Stimulated activated CD8-positive, alpha-beta memory T cell treated with anti-CD3 and anti-CD28 coated beads, Interleukin-7, amount 100 ng/mL, for 1 hour (primary cell): ENCODE data around the gene LSM8.
A peak's percentile ranks its signal among the peaks of the same experiment; 100 is the strongest.
"Not testable (repeated sequence)": the region's sequence is repeated elsewhere in the genome, so short reads cannot be mapped to it uniquely, and the experiment has no call there.

ENCODE experiments used
- DNase-seq, 2 donors: peaks; one replicate each; pipeline ENCODE4 v3.0.0-alpha.2; 2020; ENCODE audit warnings: low read depth in 2 of 2

Gene LSM8

GRCh38 chr7:118214051-118214832, 30.3 kb downstream of the LSM8 start:
- DNase-seq, result peak; percentile 58 to 61

- no peak for DNase-seq
Observed at GRCh38 chr7:118214833-118215182, 30.8 kb downstream of the LSM8 start.

GRCh38 chr7:118217210-118217619, 33.3 kb downstream of the LSM8 start:
- no peak for DNase-seq

GRCh38 chr7:118218413-118219156, 34.6 kb downstream of the LSM8 start:
- no peak for DNase-seq

- DNase-seq, result no peak
Observed at GRCh38 chr7:118219157-118219512, 35.2 kb downstream of the LSM8 start.

GRCh38 chr7:118220583-118220982, 36.6 kb downstream of the LSM8 start:
- DNase-seq, result no peak

- DNase-seq, result no peak
Observed at GRCh38 chr7:118222591-118222990, 38.6 kb downstream of the LSM8 start.

GRCh38 chr7:118224521-118224920, 40.6 kb downstream of the LSM8 start, which contains the start of gene ANKRD7:
Gene ANKRD7, plus strand, starts transcription at chr7:118224704. Its CDS starts 127 bp downstream, at chr7:118224831.
- no peak for DNase-seq

GRCh38 chr7:118232837-118233236, 48.9 kb downstream of the LSM8 start:
- DNase-seq, result no peak

- no peak for DNase-seq
Observed at GRCh38 chr7:118233799-118234198, 49.8 kb downstream of the LSM8 start.

GRCh38 chr7:118239014-118239413, 55.0 kb downstream of the LSM8 start:
- DNase-seq, result no peak

- DNase-seq, result not testable (repeated sequence)
Observed at GRCh38 chr7:118240320-118240719, 56.4 kb downstream of the LSM8 start.
